Measurements from ENCODE around the gene ZSCAN12. TPM values are rescaled to one million over a fixed set of nuclear protein-coding genes. Genes with fewer than 3 reads are reported as not detected.

Gene ZSCAN12
- total RNA-seq, 1 experiment from 2014 or later, result 4.7 TPM

DNA sequence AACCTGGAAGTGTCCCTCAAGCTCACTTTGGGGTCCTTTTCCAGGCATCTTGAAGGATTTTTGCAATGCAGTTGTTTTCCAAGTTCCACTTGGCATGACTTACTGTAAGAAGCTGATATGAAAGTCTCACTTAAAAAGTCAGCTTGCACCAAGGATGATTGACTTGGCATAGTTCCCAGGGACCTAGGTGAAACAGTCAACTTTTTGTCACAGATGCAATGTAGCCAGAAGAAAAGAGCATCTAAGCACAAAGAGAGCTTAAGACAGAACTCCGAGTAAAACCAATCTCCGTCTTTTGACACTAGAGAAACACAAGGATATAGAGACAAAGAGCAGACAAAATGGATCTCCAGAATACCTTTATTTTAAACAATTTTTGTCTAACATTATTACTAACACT lies 2.6 kb upstream of the ZSCAN12 start:
- intact Hi-C loops (cut with micrococcal nuclease; ENCODE audit: unreplicated experiment), result no loop called here
- CTCF ChIA-PET, result no interaction called here

DNA sequence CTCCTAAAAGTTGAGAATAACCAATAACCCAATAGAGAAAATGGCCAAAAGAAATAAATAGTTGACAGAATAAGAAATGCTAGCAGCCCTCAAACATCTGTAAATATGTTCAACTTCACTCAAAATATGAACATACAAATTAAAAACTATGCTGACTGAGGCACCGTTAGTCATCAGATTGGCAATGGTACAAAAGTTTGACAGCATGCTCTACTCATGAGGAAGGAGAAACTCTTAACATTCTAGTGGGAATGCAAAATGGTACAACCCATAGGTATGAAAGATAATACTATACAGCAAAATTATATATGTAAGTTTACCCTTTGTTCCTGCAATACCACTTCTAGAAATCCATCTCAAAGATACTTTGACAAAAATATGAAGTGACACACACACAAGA lies 1.6 kb upstream of the ZSCAN12 start:
- TF ChIP-seq, protein P1, sequence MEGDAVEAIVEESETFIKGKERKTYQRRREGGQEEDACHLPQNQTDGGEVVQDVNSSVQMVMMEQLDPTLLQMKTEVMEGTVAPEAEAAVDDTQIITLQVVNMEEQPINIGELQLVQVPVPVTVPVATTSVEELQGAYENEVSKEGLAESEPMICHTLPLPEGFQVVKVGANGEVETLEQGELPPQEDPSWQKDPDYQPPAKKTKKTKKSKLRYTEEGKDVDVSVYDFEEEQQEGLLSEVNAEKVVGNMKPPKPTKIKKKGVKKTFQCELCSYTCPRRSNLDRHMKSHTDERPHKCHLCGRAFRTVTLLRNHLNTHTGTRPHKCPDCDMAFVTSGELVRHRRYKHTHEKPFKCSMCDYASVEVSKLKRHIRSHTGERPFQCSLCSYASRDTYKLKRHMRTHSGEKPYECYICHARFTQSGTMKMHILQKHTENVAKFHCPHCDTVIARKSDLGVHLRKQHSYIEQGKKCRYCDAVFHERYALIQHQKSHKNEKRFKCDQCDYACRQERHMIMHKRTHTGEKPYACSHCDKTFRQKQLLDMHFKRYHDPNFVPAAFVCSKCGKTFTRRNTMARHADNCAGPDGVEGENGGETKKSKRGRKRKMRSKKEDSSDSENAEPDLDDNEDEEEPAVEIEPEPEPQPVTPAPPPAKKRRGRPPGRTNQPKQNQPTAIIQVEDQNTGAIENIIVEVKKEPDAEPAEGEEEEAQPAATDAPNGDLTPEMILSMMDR (IDR thresholded peaks at IDR 0.05; ENCODE audit: unreplicated experiment), result no peak
- Mint-ChIP-seq H3K27me3 (ENCODE audit: unreplicated experiment) (no peaks in the 10 kb centered on the region), H3K36me3 (ENCODE audit: insufficient read depth, unreplicated experiment) (peaks cover 11% of the 10 kb centered on the region), H3K9me3 (ENCODE audit: low read depth, unreplicated experiment) (no peaks in the 10 kb centered on the region), H3K4me1 (ENCODE audit: low read depth, unreplicated experiment) (peaks cover 21% of the 10 kb centered on the region), H3K4me3 (ENCODE audit: low read depth, unreplicated experiment) (no peak overlapping the region), H3K27ac (ENCODE audit: unreplicated experiment) (no peak overlapping the region)
- intact Hi-C loops (cut with micrococcal nuclease; ENCODE audit: unreplicated experiment), result no loop called here
- BruUV-seq (replicated peaks), result no TSS peak
- CTCF ChIA-PET, result no interaction called here
- no peak for DNase-seq

More for the DNA sequence above, 2.6 kb upstream of the ZSCAN12 start:
- TF ChIP-seq, protein P1 (IDR thresholded peaks at IDR 0.05; ENCODE audit: unreplicated experiment), result no peak
- no peak overlapping the region for H3K27ac Mint-ChIP-seq (ENCODE audit: unreplicated experiment)
- peaks cover 11% of the 10 kb centered on the region for H3K36me3 Mint-ChIP-seq (ENCODE audit: insufficient read depth, unreplicated experiment)
- H3K27me3 Mint-ChIP-seq (ENCODE audit: unreplicated experiment), result no peaks in the 10 kb centered on the region
- no peak for DNase-seq
- peaks cover 11% of the 10 kb centered on the region for H3K4me1 Mint-ChIP-seq (ENCODE audit: low read depth, unreplicated experiment)
- no peaks in the 10 kb centered on the region for H3K9me3 Mint-ChIP-seq (ENCODE audit: low read depth, unreplicated experiment)
- BruUV-seq (replicated peaks), result no TSS peak
- H3K4me3 Mint-ChIP-seq (ENCODE audit: low read depth, unreplicated experiment), result no peak overlapping the region

DNA sequence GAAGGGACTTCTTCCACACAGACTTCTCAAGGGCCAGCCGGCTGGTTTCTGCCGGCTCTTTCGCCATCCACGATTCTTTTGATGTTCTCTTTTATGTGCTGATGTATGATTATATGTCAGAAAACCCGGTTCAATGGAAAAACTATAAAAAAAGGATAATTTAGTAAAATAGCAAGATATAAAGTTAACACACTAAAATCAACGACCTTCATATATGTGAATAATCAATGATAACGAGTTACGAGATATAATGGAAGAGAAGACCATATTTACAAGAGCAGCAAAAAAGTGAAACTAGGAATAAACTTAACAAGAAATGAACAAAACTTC lies 540 bp upstream of the ZSCAN12 start:
- Mint-ChIP-seq H3K27ac (ENCODE audit: unreplicated experiment) (peak overlapping the region; percentile 25), H3K9me3 (ENCODE audit: low read depth, unreplicated experiment) (no peaks in the 10 kb centered on the region), H3K27me3 (ENCODE audit: unreplicated experiment) (no peaks in the 10 kb centered on the region), H3K36me3 (ENCODE audit: insufficient read depth, unreplicated experiment) (peaks cover 14% of the 10 kb centered on the region), H3K4me1 (ENCODE audit: low read depth, unreplicated experiment) (peaks cover 23% of the 10 kb centered on the region), H3K4me3 (ENCODE audit: low read depth, unreplicated experiment) (peak overlapping the region; percentile 73)
- intact Hi-C loops (cut with micrococcal nuclease; ENCODE audit: unreplicated experiment), result no loop called here
- CTCF ChIA-PET, result no interaction called here
- BruUV-seq (replicated peaks), result no TSS peak
- TF ChIP-seq, protein P1 (IDR thresholded peaks at IDR 0.05; ENCODE audit: unreplicated experiment), result no peak
- no peak for DNase-seq

DNA sequence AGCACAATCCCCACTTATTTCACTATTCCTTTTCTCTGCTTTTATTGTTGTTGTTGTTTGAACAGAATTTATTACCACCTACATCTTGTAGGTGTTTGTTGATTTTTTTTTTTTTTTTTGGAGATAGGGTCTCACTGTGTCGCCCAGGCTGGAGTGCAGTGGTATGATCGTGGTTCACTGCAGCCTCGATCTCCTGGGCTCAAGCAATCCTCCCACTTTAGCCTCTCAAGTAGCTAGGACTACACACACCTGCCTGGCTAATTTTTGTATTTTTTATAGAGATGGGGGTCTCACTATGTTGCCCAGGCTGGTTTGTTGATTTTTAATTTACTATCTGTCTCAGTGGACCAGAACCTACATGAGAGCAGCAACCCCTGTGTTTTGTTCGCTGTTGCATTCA lies 3.6 kb downstream of the ZSCAN12 start:
- H3K27ac Mint-ChIP-seq (ENCODE audit: unreplicated experiment), result no peak overlapping the region
- no peak for DNase-seq
- H3K4me1 Mint-ChIP-seq (ENCODE audit: low read depth, unreplicated experiment), result peaks cover 23% of the 10 kb centered on the region
- intact Hi-C loops (cut with micrococcal nuclease; ENCODE audit: unreplicated experiment), result loop anchor here (5.0 kb wide), 1 partner anchor 191 kb away; a partner anchor contains a TSS
- no peak overlapping the region for H3K4me3 Mint-ChIP-seq (ENCODE audit: low read depth, unreplicated experiment)
- no TSS peak for BruUV-seq (replicated peaks)
- no peaks in the 10 kb centered on the region for H3K27me3 Mint-ChIP-seq (ENCODE audit: unreplicated experiment)
- no peaks in the 10 kb centered on the region for H3K9me3 Mint-ChIP-seq (ENCODE audit: low read depth, unreplicated experiment)
- CTCF ChIA-PET, result interaction anchor here (0.7 kb wide), 1 partner anchor 124 kb away, joined by 3 read pairs; no protein-coding TSS in a partner anchor
- TF ChIP-seq, protein P1 (IDR thresholded peaks at IDR 0.05; ENCODE audit: unreplicated experiment), result no peak
- peaks cover 18% of the 10 kb centered on the region for H3K36me3 Mint-ChIP-seq (ENCODE audit: insufficient read depth, unreplicated experiment)

All from Calu3 (cell line).